HG03342 (cell line): Measurements from ENCODE around the gene ARL11.
A peak's percentile ranks its signal among the peaks of the same experiment; 100 is the strongest.
"Not testable (repeated sequence)": the region's sequence is repeated elsewhere in the genome, so short reads cannot be mapped to it uniquely, and the experiment has no call there.

ENCODE experiments used
- ATAC-seq: cut with Tn5 transposase; IDR thresholded peaks from one replicate; pipeline ENCODE4 v1.9.1; 2021; ENCODE audit warnings: mild to moderate bottlenecking, moderate library complexity; ENCODE audit not compliant: unreplicated experiment

ARL11 gene

GRCh38 chr13:49627831-49628652 is at the start of gene ARL11:
ARL11 (plus strand) TSS chr13:49628507; CDS start chr13:49630448, 1,941 bp downstream.
- peak; percentile 93 for ATAC-seq

GRCh38 chr13:49579501-49579900 is 48.8 kb upstream of the ARL11 start:
- no peak for ATAC-seq

- no peak for ATAC-seq
Observed at GRCh38 chr13:49580980-49581680, 47.2 kb upstream of the ARL11 start.

DNA sequence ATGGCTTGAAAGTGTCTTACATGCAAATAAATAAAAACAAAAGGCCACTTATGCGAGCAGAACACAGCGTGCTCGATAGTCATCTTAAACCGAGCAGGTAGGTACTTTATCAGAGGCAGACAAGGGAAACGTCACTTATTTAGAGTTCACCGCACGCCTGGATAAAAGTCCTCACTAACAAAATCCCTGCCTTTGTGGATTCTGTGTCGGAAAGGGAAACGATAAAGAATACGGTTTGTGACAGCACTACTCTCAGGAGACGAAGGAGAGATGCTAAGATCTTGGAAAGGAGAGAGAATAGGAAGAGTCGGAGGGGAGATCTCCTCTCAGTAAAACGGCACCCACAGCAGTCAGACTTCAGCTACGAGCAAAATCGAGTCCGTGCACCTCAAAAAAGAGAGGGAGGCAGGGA is 43.5 kb upstream of the ARL11 start:
- peak; percentile 3 for ATAC-seq

DNA sequence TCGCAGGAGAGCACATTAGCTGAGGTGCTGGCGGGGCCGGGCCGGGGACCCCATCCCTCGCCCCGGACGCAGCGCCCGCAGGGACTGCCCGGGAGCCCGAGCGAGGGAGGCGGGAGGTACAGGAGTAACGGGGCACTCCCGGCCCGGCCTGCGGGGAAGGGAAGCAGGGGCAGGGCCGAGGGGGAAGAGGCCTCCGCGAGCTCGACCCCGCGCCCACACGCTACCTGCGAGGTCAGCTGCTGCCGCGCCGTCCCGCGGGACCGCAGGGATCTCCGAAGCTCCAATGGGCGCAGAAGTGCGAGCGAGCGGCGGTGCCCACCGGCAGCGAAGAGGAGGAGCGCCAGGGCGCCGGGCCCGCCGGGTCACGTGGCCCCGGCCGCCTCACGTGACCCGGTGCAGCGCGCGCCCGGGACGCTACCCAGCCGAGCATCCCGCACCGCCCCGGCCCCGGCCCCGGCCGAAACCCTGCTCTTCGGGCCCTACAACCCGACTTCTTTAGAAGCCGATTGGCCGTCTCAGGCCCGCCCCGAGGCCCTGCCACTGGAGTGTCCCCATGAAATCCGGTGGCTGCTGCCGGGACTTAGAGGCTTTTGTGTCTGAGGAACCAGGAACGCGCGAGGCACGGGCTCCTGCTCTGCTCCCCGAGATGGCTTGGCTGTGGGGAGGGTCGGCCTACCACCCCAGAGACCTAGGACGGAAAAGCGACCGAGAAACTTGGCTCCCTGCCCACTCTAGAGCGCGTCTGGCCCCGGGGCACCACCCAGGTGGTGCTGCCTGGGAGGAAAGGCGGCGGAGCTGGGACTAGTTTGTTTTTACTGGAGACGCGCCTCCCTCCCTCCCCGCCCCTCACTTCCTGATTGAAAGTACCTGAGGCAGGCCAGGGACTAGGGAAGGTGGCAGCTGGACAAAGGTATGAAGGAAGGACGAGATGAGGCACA is 42.8 kb upstream of the ARL11 start, which contains the start of gene RCBTB1:
RCBTB1 (minus strand) TSS at position 339 of the 938 bp plus-strand sequence. CDS start 18,279 bp downstream, outside the sequence.
- peak; percentile 93 for ATAC-seq

DNA sequence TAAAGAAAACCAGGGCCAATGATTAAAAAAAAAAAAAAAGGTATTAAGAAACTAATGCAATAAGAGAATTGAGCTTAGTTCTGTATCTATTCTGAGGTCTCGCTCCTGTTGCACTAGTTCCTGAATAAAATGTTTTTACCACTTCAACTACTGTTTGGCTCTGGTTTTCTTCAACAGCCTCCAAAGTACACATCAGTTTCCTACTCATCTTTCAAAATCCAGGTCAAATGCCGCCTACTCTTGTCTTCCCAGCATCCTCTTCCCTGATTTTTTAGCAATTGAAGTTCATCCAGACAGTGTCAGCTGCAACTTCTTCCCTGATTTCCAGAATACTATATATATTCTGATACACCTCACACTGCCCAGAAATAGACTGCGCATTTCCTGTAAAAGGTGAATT is 41.6 kb upstream of the ARL11 start:
- no peak for ATAC-seq

- no peak for ATAC-seq
Observed at GRCh38 chr13:49587311-49587847, 40.9 kb upstream of the ARL11 start.

- not testable (repeated sequence) for ATAC-seq
Observed at GRCh38 chr13:49590714-49591113, 37.6 kb upstream of the ARL11 start.

GRCh38 chr13:49593876-49594275 is 34.4 kb upstream of the ARL11 start:
- ATAC-seq = not testable (repeated sequence)

- no peak for ATAC-seq
Observed at GRCh38 chr13:49594576-49594975, 33.7 kb upstream of the ARL11 start.

DNA sequence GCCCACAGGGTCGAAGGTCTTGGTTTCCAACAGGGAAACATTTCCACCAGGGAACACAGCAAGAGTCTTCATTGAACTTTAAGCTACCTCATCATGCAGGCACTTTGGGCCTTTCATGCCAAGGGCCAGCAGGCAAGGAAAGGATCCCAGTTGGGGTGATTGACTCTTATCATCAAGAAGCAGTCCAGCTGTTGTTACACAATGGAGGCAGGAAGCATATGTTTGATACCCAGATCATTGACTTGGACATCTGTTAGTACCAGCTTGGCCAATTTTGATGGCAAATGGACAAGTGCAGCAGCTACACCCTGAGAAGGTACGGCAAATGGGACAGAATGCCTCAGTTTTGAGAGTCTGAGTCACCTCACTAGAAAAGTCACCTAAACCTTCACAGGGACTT is 32.1 kb upstream of the ARL11 start:
- no peak for ATAC-seq

DNA sequence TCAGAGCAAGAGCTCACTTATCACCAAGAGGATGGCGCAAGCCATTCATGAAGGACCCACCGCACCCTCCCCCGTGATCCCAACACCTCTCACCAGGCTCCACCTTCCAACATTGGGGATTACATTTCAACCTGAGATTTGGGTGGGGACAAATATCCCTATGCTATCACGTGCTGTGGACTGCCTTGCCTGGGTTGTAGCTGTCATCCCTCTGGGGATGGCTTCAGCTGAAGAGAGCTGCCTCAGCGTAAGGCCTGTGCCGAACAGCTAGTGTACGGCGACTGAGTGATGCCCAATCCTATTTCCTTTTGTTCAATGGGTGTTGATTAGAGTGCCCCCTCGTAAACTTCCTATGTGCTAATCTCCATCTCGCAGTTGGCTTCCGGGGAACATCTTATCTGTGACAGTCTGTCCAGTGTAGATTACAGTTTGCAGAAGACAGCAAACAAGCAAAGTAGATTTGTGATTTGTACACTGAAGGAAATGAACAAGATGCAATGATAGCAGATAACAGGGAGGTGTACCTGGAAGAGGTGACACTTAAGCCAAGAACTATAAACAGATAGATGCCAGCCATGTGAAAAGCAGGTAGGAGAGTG is 31.2 kb upstream of the ARL11 start:
- ATAC-seq = no peak

DNA sequence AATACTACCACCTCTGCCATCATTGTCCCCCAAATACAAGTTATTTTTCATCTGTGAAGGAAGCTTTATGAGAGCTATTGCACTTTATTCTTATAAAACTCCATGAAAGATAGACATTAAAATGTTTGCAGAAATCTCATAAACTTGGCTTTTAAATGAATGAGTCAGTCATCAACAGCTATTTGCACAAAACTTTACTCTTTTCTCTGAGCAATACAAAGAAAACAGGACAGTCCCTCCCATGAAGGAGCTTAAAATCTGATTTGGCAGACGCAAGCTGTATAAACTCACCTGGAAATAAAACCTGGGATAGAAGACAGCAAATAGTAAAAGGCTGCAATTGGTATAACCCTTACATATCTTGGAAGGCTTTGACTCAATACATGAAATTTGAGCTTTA is 26.3 kb upstream of the ARL11 start:
- no peak for ATAC-seq

DNA sequence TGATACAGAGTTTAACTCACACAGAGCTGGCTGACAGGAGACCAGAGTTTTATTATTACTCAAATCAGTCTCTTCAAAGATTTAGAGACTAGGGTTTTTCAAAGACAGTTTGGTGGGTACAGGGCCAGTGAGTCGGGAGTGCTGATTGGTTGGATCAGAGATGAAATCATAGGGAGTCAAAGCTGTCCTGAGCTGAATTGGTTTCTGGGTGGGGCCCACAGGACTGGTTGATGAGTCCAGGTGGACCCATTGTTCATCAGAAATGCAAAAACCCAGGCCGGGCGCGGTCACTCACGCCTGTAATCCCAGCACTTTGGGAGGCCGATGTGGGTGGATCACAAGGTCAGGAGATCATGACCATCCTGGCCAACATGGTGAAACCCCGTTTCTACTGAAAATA is 25.7 kb upstream of the ARL11 start:
- not testable (repeated sequence) for ATAC-seq

DNA sequence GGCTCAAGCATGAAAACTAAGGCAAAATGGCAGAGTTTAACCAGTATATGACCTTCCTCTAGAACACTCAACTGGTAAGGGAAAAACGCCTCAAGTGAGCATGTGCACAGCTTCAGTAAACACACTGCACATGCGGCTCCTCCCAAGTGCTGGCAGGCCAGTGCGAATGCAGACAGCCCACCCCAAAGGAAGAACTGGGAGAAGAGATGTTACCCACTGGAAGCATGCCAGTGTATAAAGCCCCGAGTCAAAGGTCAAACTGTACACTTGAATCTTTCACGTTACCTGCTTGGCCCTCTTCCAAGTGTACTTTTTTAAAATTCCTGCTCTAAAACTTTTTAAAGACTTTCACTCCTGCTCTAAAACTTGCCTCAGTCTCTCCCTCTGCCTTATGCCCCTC is 23.7 kb upstream of the ARL11 start:
- no peak for ATAC-seq

GRCh38 chr13:49606747-49607648 is 21.3 kb upstream of the ARL11 start:
- peak; percentile 93 for ATAC-seq

- ATAC-seq = no peak
Observed at GRCh38 chr13:49607761-49608160, 20.5 kb upstream of the ARL11 start.

DNA sequence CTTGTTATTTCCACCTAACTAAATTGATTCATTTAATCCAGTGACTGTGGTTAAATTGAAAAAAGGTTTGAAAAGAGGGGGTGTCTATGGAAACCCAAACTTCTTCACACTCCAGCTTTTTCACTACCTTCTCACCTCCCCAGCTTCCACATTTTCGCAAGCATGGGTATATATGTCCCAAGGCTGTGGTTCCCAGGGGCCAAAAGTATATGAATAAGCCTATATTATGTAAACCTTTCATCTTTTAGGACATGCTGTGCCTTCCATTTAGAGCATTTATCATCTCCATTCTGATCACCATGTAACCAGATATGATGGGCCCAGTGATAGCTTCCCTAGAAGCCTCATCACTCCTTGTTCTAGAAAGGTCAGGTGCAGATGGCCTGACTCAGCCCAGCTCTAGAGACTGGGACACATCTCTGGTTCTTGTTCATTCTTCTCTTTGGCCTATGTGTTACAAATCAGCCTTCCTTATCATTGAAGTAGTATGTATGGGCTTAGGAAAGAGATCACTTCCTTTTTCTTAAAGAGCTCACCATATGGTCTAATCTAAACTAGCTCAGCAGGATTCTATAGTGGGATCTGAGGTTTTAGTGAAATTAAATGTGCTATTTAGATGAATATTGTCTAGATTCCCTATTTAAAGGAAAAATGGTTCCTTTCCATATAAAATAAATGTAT is 19.5 kb upstream of the ARL11 start:
- ATAC-seq = no peak

DNA sequence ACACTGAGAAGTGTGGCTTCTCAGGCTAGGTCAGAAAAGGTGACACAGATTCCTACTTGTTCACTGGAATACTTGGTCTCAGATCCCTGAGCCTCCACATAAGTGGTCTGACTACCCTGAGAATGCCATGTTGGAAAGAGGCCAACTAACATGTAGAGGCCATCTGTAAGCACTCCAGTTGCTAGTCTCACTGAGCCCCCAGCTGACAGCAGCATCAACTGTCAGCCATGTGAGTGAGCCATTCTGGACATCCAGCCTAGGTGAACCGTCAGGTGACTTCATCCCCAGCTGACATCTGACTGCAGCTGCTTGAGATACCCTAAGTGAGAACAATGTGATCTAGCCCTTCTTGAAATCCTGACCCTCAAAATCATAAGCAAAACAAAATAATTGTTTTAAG is 18.1 kb upstream of the ARL11 start:
- ATAC-seq = no peak
